Neural progenitor cell (in vitro differentiated cells): ENCODE results near the gene PPARA. TPM values are rescaled to one million over a fixed set of nuclear protein-coding genes. Genes with fewer than 3 reads are reported as not detected.

Experiments used
- DNase-seq: peaks from one replicate; pipeline ENCODE4 v3.0.0-alpha.2; 2016; ENCODE audit warnings: low spot score
- H2AFZ ChIP-seq: fragments of 200-600 bp; sonication (generic); replicated peaks from 2 replicates; pipeline ENCODE4 v1.6.1; 2016; ENCODE audit warnings: antibody characterized with exemption
- H3F3A ChIP-seq: fragments of 200-600 bp; sonication (generic); 2 replicates; pipeline ENCODE4 v1.6.1; 2016; ENCODE audit warnings: antibody characterized with exemption, low read depth
- H3K27ac ChIP-seq: fragments of 200-600 bp; sonication (generic); 2 replicates; pipeline ENCODE4 v1.5.1; 2016; ENCODE audit warnings: mild to moderate bottlenecking
- H3K27me3 ChIP-seq: fragments of 200-600 bp; sonication (generic); 2 replicates; pipeline ENCODE4 v1.6.1; 2016; ENCODE audit warnings: mild to moderate bottlenecking, moderate library complexity
- H3K36me3 ChIP-seq: fragments of 200-600 bp; sonication (generic); 2 replicates; pipeline ENCODE4 v1.5.1; 2016
- H3K4me1 ChIP-seq: fragments of 200-600 bp; sonication (generic); 2 replicates; pipeline ENCODE4 v1.6.1; 2016; ENCODE audit warnings: mixed run types
- H3K4me2 ChIP-seq: fragments of 200-600 bp; sonication (generic); 2 replicates; pipeline ENCODE4 v1.6.1; 2016
- H3K4me3 ChIP-seq: fragments of 200-600 bp; sonication (generic); 2 replicates; pipeline ENCODE4 v1.5.1; 2016
- H3K79me2 ChIP-seq: fragments of 200-600 bp; sonication (generic); 2 replicates; pipeline ENCODE4 v1.6.1; 2016; ENCODE audit warnings: low read depth
- H3K9ac ChIP-seq: fragments of 200-600 bp; sonication (generic); 2 replicates; pipeline ENCODE4 v1.6.1; 2016
- H3K9me3 ChIP-seq: fragments of 200-600 bp; sonication (generic); 2 replicates; pipeline ENCODE4 v1.5.1; 2016; ENCODE audit warnings: low read depth
- H4K20me1 ChIP-seq: fragments of 200-600 bp; sonication (generic); 2 replicates; pipeline ENCODE4 v1.6.1; 2016; ENCODE audit warnings: low read depth
- H3K27ac Mint-ChIP-seq: 3 replicates; pipeline ENCODE4 v1.8.0; 2021; ENCODE audit warnings: mixed read lengths
- H3K27me3 Mint-ChIP-seq: 2 replicates; pipeline ENCODE4 v1.8.0; 2022; ENCODE audit warnings: low read depth, mild to moderate bottlenecking, inconsistent platforms, moderate library complexity, mixed read lengths; ENCODE audit not compliant: insufficient read depth
- H3K36me3 Mint-ChIP-seq: 3 replicates; pipeline ENCODE4 v1.8.0; 2021; ENCODE audit warnings: mixed read lengths
- H3K4me1 Mint-ChIP-seq: 3 replicates; pipeline ENCODE4 v1.8.0; 2021; ENCODE audit warnings: mixed read lengths
- H3K4me3 Mint-ChIP-seq: 3 replicates; pipeline ENCODE4 v1.8.0; 2021; ENCODE audit warnings: mild to moderate bottlenecking, moderate library complexity, mixed read lengths
- H3K9me3 Mint-ChIP-seq: 3 replicates; pipeline ENCODE4 v1.8.0; 2020; ENCODE audit warnings: mixed read lengths
- EZH2 ChIP-seq: fragments of 200-600 bp; sonication (generic); IDR thresholded peaks from 2 replicates; pipeline ENCODE4 v1.6.1; 2017; ENCODE audit warnings: antibody characterized with exemption, mild to moderate bottlenecking, moderate library complexity
- EZH2phosphoT487 ChIP-seq: fragments of 200-600 bp; sonication (generic); IDR thresholded peaks from 2 replicates; pipeline ENCODE4 v1.6.1; 2017; ENCODE audit warnings: antibody characterized with exemption
- total RNA-seq: library from RNA; depleted of rRNA; stranded (reverse); fragments of >200 nt; gene quantifications from 2 replicates; pipeline ENCODE4 v1.2.3, GENCODE V29; 2015; ENCODE audit warnings: low replicate concordance
- TF ChIP-seq, protein P1 (sequence below): fragments of 200-600 bp; sonication (generic); IDR thresholded peaks from 2 replicates; pipeline ENCODE4 v1.5.1; 2017; ENCODE audit warnings: antibody characterized with exemption, mild to moderate bottlenecking

The PPARA gene
- total RNA-seq, 1 donor from 2014 or later = 5.2 TPM

- Histone ChIP-seq H3K79me2 (no peaks in the 10 kb centered on the region), H3K4me2 (no peak overlapping the region), H3K9me3 (no peaks in the 10 kb centered on the region), H3K27ac (no peak overlapping the region), H3K9ac (no peak overlapping the region), H3K4me3 (no peak overlapping the region), H4K20me1 (no peaks in the 10 kb centered on the region), H2AFZ (no peak overlapping the region), H3K4me1 (no peaks in the 10 kb centered on the region), H3K36me3 (no peaks in the 10 kb centered on the region), H3K27me3 (no peaks in the 10 kb centered on the region), H3F3A (no peaks in the 10 kb centered on the region)
- Mint-ChIP-seq H3K36me3 (peaks cover 23% of the 10 kb centered on the region), H3K9me3 (no peaks in the 10 kb centered on the region), H3K27me3 (peaks cover 4% of the 10 kb centered on the region), H3K4me3 (no peak overlapping the region), H3K27ac (no peak overlapping the region), H3K4me1 (no peaks in the 10 kb centered on the region)
- TF ChIP-seq, protein P1, sequence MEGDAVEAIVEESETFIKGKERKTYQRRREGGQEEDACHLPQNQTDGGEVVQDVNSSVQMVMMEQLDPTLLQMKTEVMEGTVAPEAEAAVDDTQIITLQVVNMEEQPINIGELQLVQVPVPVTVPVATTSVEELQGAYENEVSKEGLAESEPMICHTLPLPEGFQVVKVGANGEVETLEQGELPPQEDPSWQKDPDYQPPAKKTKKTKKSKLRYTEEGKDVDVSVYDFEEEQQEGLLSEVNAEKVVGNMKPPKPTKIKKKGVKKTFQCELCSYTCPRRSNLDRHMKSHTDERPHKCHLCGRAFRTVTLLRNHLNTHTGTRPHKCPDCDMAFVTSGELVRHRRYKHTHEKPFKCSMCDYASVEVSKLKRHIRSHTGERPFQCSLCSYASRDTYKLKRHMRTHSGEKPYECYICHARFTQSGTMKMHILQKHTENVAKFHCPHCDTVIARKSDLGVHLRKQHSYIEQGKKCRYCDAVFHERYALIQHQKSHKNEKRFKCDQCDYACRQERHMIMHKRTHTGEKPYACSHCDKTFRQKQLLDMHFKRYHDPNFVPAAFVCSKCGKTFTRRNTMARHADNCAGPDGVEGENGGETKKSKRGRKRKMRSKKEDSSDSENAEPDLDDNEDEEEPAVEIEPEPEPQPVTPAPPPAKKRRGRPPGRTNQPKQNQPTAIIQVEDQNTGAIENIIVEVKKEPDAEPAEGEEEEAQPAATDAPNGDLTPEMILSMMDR = no peak
- TF ChIP-seq EZH2phosphoT487 = no peak
- TF ChIP-seq EZH2 = no peak
- no peak for DNase-seq
Measured at GRCh38 chr22:46275455-46276122, 125.3 kb downstream of the PPARA start.

DNA sequence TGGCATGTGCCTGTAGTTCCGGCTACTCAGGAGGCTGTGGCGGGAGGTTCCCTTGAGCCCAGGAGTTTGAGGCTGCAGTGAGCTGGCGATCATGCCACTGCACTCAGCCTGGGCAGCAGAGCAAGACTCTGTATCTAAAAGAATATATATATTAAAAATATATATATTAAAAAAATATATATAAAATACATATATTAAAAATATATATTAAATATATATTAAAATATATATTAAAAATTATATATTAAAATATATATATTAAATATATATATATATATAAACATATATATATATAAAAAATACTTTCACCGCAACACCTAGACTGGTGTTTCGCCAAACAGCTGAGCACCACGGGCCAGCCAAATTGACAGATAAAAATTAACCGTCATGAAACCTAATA is 126.2 kb downstream of the PPARA start:
- Histone ChIP-seq H3K4me2 (no peak overlapping the region), H3K9ac (no peak overlapping the region), H3K9me3 (no peaks in the 10 kb centered on the region), H3K79me2 (no peaks in the 10 kb centered on the region), H3F3A (no peaks in the 10 kb centered on the region), H3K27me3 (no peaks in the 10 kb centered on the region), H3K4me3 (no peak overlapping the region), H3K36me3 (no peaks in the 10 kb centered on the region), H3K27ac (no peak overlapping the region), H3K4me1 (no peaks in the 10 kb centered on the region), H2AFZ (no peak overlapping the region), H4K20me1 (no peaks in the 10 kb centered on the region)
- H3K36me3 Mint-ChIP-seq = peaks cover 23% of the 10 kb centered on the region
- TF ChIP-seq EZH2phosphoT487 (no peak), EZH2 (no peak)
- TF ChIP-seq, protein P1 = no peak
- DNase-seq = no peak
- peaks cover 4% of the 10 kb centered on the region for H3K27me3 Mint-ChIP-seq
- no peak overlapping the region for H3K4me3 Mint-ChIP-seq
- no peaks in the 10 kb centered on the region for H3K9me3 Mint-ChIP-seq
- no peaks in the 10 kb centered on the region for H3K4me1 Mint-ChIP-seq
- no peak overlapping the region for H3K27ac Mint-ChIP-seq

- Histone ChIP-seq H3K9me3 (no peaks in the 10 kb centered on the region), H3K4me1 (no peaks in the 10 kb centered on the region), H2AFZ (no peak overlapping the region), H3F3A (no peaks in the 10 kb centered on the region), H3K27ac (no peak overlapping the region), H3K9ac (no peak overlapping the region), H3K79me2 (no peaks in the 10 kb centered on the region), H4K20me1 (no peaks in the 10 kb centered on the region), H3K27me3 (no peaks in the 10 kb centered on the region), H3K4me3 (no peak overlapping the region), H3K36me3 (no peaks in the 10 kb centered on the region), H3K4me2 (no peak overlapping the region)
- Mint-ChIP-seq H3K27ac (no peak overlapping the region), H3K4me1 (no peaks in the 10 kb centered on the region), H3K9me3 (no peaks in the 10 kb centered on the region), H3K4me3 (no peak overlapping the region), H3K36me3 (peaks cover 22% of the 10 kb centered on the region), H3K27me3 (peaks cover 4% of the 10 kb centered on the region)
- DNase-seq = no peak
- TF ChIP-seq EZH2 = no peak
Measured at GRCh38 chr22:46278656-46279645, 128.6 kb downstream of the PPARA start.
